GM18951 (cell line): ENCODE data around the gene SYT1.
"Not testable (repeated sequence)": the region's sequence is repeated elsewhere in the genome, so short reads cannot be mapped to it uniquely, and the experiment has no call there.

Experiments used
- POLR2A ChIP-seq: IDR thresholded peaks from 4 replicates; pipeline ENCODE4 v1.6.1; 2011; ENCODE audit warnings: mild to moderate bottlenecking; ENCODE audit not compliant: insufficient read length, insufficient read depth; ENCODE audit errors: extremely low read depth
- in situ Hi-C: fragments of 300-500 bp; cut with MboI; formaldehyde crosslinking; loops from one replicate; pipeline ENCODE4 v1.12.0; 2022; ENCODE audit warnings: low sequenced_read_pairs, mixed read lengths, inconsistent platforms; ENCODE audit not compliant: unreplicated experiment

Gene SYT1

DNA sequence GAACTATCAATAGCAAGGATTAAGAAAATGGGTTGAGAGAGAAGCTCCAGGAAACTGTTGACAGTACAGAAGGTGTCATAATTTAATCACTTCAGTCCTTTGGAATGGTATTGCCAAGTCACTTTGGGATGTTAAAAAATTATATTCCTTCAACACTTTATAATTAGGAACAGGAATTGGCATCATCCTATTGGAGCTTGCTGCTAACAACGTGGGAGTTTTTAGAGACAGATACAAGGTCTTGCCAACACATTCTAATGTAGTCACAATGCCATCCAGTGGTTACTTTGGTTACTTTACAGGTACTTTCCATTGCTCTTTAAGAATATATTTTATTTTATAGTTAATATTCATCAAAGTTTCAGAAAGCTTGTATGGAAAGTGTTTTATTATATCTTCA is 310.1 kb downstream of the SYT1 start:
- TF ChIP-seq POLR2A, result no peak
- in situ Hi-C loops, result no loop called here

DNA sequence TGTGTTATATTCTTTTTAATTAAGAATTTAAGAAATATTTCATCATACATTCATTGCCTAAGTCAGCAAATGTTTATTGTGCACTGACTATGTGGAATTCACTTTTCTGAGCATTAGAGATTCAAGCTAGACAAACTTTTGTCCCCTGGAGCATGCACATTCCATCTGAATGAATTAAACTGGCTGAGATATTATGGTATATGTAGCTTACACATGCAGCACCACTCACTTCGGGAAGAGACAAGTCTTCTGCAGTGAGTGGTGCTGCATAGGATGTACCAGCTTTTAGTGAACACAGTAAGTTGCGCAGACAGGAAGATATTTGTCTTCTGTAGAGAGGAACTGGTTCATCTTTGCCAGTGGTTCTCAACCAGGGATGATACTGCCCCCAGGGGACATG is 318.4 kb downstream of the SYT1 start:
- no peak for TF ChIP-seq POLR2A
- in situ Hi-C loops, result no loop called here

DNA sequence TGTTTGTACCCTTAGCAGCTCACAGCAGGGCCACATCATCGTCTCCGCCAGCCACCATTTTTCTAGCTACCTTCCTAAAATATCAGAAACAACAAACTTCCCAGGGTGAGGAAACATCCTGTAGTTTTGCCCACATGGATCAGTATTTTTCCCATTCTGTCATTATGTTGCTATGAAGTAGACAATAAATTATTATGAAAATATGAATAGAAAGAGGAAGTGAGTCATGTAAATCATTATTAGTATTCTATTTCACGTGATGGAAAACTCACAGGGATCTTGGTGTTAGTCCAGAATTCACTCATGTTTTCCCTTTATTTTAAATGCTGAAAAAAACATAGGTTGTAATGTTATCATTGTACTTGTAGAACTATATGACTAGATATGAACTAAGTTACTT is 319.4 kb downstream of the SYT1 start:
- no peak for TF ChIP-seq POLR2A
- in situ Hi-C loops, result no loop called here

DNA sequence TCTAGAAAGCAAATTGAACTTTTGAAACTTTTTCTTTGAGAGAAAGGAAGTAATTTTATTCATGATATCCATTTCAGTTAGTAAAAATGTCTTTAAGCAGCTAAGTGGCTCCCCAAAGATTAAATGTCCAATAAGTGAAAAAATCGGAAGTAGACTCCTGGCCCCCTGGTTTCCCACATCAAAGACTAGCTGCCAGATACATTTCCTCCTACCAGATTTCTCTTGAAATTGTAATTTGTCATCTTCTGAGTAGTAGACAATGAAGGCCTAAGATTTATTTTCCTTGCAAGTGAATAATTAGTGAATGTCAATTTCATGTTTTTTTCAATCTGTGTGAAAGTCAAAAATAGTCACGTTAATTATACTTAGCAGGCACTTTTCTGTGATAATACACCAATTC is 321.9 kb downstream of the SYT1 start:
- TF ChIP-seq POLR2A, result no peak
- in situ Hi-C loops, result no loop called here

DNA sequence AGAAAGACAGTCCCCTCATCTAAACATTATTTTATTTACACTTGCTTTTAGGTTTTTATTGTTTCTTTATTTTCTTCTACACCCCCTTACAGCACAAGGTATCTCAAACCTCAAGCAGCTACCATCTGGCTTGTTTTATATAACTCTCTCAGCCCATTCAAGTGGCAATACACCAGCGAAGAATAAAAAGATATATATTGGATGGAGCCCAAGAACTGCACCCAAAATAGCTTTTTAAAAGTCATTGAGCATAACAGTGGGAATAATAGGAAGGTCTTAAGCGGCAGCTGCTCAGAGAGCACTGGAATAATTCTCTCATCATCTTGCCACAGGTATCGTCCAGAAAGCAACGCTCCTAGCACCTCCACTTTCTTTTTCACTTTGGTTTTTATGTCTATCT is 322.5 kb downstream of the SYT1 start:
- in situ Hi-C loops, result no loop called here
- TF ChIP-seq POLR2A, result no peak

DNA sequence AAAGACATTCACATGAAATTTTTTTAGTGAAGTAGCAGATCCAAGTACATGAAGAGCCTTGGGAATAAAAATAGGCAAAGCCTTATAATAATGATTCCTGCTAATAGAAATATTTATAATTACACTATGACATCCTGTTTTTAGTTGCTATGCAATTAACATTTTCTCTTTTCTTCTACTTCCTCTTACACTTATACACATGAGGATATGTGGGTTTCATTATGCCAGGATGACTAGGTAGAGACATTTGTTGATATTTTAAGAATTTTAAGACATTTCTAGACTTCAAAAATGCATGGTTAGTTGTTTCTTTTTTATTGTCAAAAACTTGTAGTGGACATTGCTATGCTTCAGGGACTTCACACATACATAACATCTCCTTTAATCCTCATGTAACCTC is 326.8 kb downstream of the SYT1 start:
- no peak for TF ChIP-seq POLR2A

DNA sequence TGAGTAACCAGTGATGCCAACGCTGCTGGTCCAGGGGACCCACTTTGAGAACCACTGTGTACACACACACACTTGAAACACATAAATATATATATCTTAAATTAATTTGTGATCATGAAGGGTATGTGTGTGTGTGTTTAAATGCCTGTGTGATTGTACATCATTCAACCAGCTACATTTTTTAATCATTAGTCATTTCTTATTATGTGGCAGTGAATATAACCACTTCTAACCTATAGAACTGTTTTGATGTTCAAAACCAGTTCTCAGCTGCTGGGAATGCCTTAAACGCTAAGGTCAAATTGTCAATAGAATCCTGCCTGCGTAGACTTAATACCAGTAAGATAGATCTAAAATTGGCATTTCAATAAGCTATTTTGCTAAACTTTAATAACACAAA is 330.0 kb downstream of the SYT1 start:
- in situ Hi-C loops, result no loop called here
- no peak for TF ChIP-seq POLR2A

More for the DNA sequence above, 326.8 kb downstream of the SYT1 start:
- in situ Hi-C loops, result no loop called here

DNA sequence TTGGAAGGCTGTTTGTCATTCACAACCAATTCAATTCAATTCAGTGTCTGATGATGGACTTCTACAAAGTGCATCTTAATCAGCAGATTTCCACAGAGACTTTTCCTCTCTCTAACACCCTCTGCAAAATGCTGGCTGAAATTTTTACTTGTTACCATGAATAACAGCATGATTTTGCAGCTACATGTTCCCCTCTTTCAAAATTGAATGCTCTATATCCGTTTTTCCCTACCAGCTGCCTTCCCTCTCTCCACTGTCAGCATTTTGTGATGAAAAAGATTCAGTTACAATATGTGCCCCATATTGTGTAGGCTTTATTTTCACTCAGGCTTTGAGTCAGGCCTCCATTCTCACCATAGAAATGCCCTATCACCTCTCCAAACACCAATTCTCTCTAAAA is 334.6 kb downstream of the SYT1 start:
- in situ Hi-C loops, result no loop called here

DNA sequence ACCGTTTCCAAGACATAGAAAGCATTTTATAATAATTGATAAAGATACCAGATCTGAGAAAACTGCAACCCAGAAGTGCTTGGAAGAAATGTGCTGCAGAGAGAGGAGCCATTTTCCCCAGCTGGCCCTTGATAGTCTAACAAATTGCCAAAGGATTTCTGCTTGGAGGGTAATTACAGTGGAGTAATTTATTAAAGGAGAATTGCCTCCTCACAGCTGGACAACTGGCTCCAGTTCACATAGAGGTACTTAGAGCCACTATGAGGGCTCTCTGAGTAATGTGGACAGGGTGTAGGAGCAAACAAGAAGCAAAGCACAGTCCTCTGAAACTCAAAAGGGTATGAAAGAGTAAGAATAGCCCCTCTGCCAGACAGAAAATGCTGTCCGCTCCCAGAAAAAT is 335.6 kb downstream of the SYT1 start:
- TF ChIP-seq POLR2A, result no peak
- in situ Hi-C loops, result no loop called here

More for the DNA sequence above, 334.6 kb downstream of the SYT1 start:
- no peak for TF ChIP-seq POLR2A

DNA sequence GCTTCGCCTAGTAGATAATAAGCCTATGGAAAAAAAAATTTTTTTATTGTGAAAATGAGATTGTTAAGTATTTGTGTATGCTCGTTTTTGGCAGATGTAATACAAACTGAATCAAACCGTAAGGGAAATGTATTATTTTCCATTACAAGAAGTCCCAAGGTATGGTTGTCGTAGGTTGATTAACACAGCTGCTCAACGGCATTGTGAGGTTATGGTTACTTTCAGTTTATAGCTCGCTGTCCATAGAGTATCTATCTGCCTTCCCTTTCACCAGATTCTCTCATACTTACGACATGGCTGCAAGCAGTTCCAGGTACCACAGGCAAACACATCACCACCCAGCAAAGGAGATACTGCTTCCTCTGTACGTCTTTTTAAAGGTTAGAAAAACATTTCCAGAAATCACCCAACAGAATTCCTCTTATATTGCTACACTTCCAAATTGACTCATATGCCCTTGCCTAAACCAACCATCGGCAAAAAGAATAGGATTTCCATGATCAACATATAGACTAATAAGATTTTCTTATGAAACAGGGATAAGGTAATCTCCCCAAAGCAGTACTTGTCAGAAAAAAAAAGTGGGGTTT is 338.6 kb downstream of the SYT1 start:
- in situ Hi-C loops, result no loop called here
- no peak for TF ChIP-seq POLR2A

DNA sequence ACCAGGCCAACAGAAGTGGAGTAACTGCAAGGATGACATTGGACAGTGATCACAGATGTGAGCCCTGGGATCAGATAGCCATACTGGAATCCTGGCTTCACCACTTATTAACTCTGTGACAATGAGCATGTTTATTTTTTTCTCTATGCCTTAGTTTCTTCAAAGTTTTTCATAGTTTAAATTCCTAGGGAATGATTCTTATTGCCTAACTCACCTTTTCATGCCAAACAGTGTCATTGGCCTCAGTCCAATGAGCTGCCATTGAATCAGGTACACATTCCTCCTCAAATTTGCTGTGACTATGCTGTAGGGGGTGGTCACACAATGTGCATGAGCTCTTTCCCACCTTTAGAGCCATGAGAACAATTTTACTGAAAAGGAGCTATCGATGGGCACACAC is 342.3 kb downstream of the SYT1 start:
- in situ Hi-C loops, result no loop called here
- no peak for TF ChIP-seq POLR2A

DNA sequence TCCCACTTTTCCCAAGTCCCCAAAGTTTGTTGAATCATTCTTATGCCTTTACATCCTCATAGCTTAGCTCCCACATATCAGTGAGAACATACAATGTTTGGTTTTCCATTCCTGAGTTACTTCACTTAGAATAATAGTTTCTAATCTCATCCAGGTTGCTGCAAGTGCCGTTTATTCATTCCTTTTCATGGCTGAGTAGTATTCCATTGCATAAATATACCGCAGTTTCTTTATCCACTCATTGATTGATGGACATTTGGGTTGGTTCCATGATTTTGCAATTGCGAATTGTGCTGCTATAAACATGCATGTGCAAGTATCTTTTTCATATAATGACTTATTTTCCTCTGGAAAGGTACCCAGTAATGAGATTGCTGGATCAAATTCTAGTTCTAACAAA is 345.8 kb downstream of the SYT1 start:
- in situ Hi-C loops, result not testable (repeated sequence)

DNA sequence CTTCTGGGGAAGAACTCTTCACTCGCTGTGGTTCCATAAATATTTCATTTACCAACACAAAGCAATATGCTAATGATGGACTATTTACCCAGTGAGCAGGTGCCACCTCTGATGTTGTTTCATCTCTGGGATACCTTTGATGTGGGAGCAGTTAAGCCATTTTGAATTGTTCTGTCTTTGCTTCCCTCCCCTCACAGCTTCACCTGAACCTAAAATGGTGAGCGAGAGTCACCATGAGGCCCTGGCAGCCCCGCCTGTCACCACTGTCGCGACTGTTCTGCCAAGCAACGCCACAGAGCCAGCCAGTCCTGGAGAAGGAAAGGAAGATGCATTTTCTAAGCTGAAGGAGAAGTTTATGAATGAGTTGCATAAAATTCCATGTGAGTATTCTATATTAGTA is 352.7 kb downstream of the SYT1 start:
- in situ Hi-C loops, result no loop called here
- TF ChIP-seq POLR2A, result no peak

DNA sequence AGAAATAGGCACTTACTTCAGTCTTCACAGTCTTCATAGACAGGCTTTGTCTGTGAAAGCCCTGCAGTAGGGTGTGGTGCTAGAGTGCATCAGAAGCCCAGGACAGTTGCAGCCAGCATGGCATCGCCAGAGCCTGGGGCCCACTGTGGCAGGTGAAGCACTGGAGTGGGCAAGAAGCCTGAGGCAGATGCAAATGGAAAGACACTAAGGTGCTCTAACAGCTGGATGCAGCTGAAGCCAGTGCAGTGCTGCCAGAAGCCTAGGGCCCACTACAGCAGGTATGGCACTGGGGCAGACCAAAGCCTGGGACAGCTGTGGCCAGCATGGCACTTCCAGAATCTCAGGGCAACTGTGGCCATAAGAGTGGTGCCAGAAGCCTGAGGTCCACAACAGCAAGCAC is 358.6 kb downstream of the SYT1 start:
- in situ Hi-C loops, result no loop called here
- no peak for TF ChIP-seq POLR2A

DNA sequence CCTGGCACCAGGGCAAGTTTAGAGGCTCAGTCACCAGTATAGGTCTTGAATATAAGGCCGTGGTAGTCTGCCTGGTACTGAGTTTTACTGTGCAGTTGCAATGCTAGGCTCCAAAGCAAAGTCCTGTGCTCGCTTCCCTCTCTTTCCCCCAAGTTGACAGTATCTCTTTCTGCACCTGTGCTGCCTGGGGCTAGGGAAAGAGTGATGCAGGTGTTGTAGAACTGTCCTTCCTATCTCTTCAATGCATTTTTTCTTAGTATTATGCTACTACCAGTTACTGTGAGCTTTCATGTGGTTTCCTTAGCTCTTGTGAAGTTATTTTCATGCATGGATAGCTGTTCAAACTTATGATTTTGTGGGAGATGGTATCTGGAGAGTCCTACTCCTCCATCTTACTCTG is 359.2 kb downstream of the SYT1 start:
- no peak for TF ChIP-seq POLR2A
- in situ Hi-C loops, result no loop called here
